Hepatocyte (in vitro differentiated cells): ENCODE data around the gene SLC6A11. TPM values are rescaled to one million over a fixed set of nuclear protein-coding genes. Genes with fewer than 3 reads are reported as not detected.
A peak's percentile ranks its signal among the peaks of the same experiment; 100 is the strongest.

Experiments
- DNase-seq: peaks from one replicate; pipeline ENCODE4 v3.0.0-alpha.2; 2016; ENCODE audit warnings: low spot score
- H2AFZ ChIP-seq: fragments of 200-600 bp; sonication (generic); 2 replicates; pipeline ENCODE4 v1.6.0; 2016; ENCODE audit warnings: antibody characterized with exemption, mild to moderate bottlenecking
- H3K27ac ChIP-seq: fragments of 200-600 bp; sonication (generic); 2 replicates; pipeline ENCODE4 v1.5.1; 2016; ENCODE audit warnings: mild to moderate bottlenecking
- H3K27me3 ChIP-seq: fragments of 200-600 bp; sonication (generic); 2 replicates; pipeline ENCODE4 v1.6.1; 2016
- H3K36me3 ChIP-seq: fragments of 200-600 bp; sonication (generic); replicated peaks from 2 replicates; pipeline ENCODE4 v1.5.1; 2016; ENCODE audit warnings: low read depth; ENCODE audit not compliant: insufficient read depth
- H3K4me1 ChIP-seq: fragments of 200-600 bp; sonication (generic); 2 replicates; pipeline ENCODE4 v1.5.1; 2016; ENCODE audit warnings: mild to moderate bottlenecking, moderate library complexity; ENCODE audit not compliant: insufficient read depth
- H3K4me2 ChIP-seq: fragments of 200-600 bp; sonication (generic); 2 replicates; pipeline ENCODE4 v1.6.0; 2016
- H3K4me3 ChIP-seq: fragments of 200-600 bp; sonication (generic); 2 replicates; pipeline ENCODE4 v1.5.1; 2016; ENCODE audit warnings: mild to moderate bottlenecking
- H3K79me2 ChIP-seq: fragments of 200-600 bp; sonication (generic); 2 replicates; pipeline ENCODE4 v1.6.0; 2017; ENCODE audit warnings: mild to moderate bottlenecking
- H3K9me2 ChIP-seq: fragments of 200-600 bp; sonication (generic); replicated peaks from 2 replicates; pipeline ENCODE4 v1.6.0; 2017; ENCODE audit warnings: mild to moderate bottlenecking; ENCODE audit not compliant: insufficient read depth
- H3K9me3 ChIP-seq: fragments of 200-600 bp; sonication (generic); 2 replicates; pipeline ENCODE4 v1.5.1; 2016; ENCODE audit warnings: low read depth, mild to moderate bottlenecking
- H4K20me1 ChIP-seq: fragments of 200-600 bp; sonication (generic); 2 replicates; pipeline ENCODE4 v1.6.0; 2016; ENCODE audit warnings: mild to moderate bottlenecking; ENCODE audit not compliant: insufficient read depth, poor library complexity, severe bottlenecking
- EZH2 ChIP-seq: fragments of 200-600 bp; sonication (generic); IDR thresholded peaks from 2 replicates; pipeline ENCODE4 v1.6.1; 2016; ENCODE audit warnings: antibody characterized with exemption, mild to moderate bottlenecking, borderline replicate concordance
- EZH2phosphoT487 ChIP-seq: fragments of 200-600 bp; sonication (generic); IDR thresholded peaks from one replicate; pipeline ENCODE4 v1.6.1; 2018; ENCODE audit warnings: antibody characterized with exemption, mild to moderate bottlenecking, low read depth, moderate library complexity; ENCODE audit not compliant: unreplicated experiment, severe bottlenecking
- WGBS: methylation state at CpG from one replicate; pipeline ENCODE4 v1.1.6; 2016; ENCODE audit warnings: low lambda C conversion rate; ENCODE audit errors: missing lambda C conversion rate; 5-methylcytosine and 5-hydroxymethylcytosine counted together
- polyA plus RNA-seq: library from polyadenylated mRNA; unstranded; fragments of >200 nt; fragmentation: Nextera tagmentation; extraction: Ambion mirVana; gene quantifications from 2 replicates; pipeline ENCODE4 v1.2.1, GENCODE V29; 2016
- total RNA-seq: library from RNA; depleted of rRNA; stranded (reverse); fragments of >200 nt; gene quantifications from 2 replicates; pipeline ENCODE4 v1.2.3, GENCODE V29; 2014
- TF ChIP-seq, protein P1 (sequence below): fragments of 200-600 bp; sonication (generic); IDR thresholded peaks from 2 replicates; pipeline ENCODE4 v1.5.1; 2016; ENCODE audit warnings: antibody characterized with exemption, mild to moderate bottlenecking; ENCODE audit not compliant: poor library complexity

The SLC6A11 gene
- total and polyA plus RNA-seq, 2 experiments from 2014 or later: 1.5 to 1.7 TPM

DNA sequence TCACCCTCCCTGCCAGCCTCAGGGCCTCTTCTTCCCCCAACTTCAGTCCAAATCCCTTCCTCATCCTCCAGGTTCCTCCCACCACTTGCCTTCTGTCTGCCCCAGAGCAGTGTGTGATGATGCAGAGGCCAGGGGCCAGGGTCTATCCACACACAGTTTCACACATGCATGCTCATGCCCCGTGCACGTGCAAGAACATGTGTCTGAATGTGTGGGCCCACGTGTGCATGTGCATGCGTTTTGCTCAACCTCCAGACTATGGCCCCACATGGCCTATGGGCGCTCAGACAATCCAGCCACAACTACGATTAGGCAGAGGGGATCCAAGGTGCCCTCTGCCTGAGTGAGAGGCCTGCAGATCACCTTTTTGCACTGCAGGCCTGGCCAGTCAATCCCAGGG, 144.2 kb downstream of the SLC6A11 start:
- TF ChIP-seq EZH2phosphoT487: no peak
- no peak for TF ChIP-seq EZH2
- no peaks in the 10 kb centered on the region for H3K9me3 ChIP-seq
- H2AFZ ChIP-seq: no peak overlapping the region
- H3K4me3 ChIP-seq: no peak overlapping the region
- 87% methylated on average over 6 of the region's 6 CpGs for WGBS
- H3K27me3 ChIP-seq: no peaks in the 10 kb centered on the region
- no peak overlapping the region for H3K4me2 ChIP-seq
- H3K4me1 ChIP-seq: no peaks in the 10 kb centered on the region
- H3K79me2 ChIP-seq: no peaks in the 10 kb centered on the region
- H3K36me3 ChIP-seq: no peaks in the 10 kb centered on the region
- H3K9me2 ChIP-seq: no peaks in the 10 kb centered on the region
- H4K20me1 ChIP-seq: no peaks in the 10 kb centered on the region
- DNase-seq: no peak
- H3K27ac ChIP-seq: no peak overlapping the region

DNA sequence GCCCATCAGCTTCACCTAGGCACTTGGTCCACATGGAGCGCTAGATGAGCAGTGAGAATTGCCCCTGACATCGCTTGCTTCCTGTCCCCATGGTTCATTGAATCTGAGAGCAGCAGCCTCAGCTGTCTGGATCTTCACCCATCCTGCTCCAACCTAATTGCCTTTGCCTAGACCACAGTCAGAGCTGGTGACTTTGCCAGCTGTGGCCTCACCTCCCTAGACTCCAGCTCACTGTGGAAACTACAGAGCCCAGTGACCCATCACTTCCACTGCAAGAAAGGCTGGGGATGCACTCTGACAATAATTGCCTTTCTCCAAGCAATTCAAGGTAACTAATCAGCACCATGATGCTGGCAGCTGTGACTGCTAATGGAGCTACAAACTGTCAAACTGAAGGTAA, 145.9 kb downstream of the SLC6A11 start:
- Histone ChIP-seq H3K79me2 (no peaks in the 10 kb centered on the region), H3K27ac (no peak overlapping the region), H3K9me2 (no peaks in the 10 kb centered on the region), H4K20me1 (no peaks in the 10 kb centered on the region), H3K27me3 (peaks cover 4% of the 10 kb centered on the region), H3K4me3 (no peak overlapping the region), H3K4me2 (no peak overlapping the region), H3K9me3 (no peaks in the 10 kb centered on the region), H3K4me1 (no peaks in the 10 kb centered on the region), H3K36me3 (no peaks in the 10 kb centered on the region), H2AFZ (no peak overlapping the region)
- TF ChIP-seq, protein P1, sequence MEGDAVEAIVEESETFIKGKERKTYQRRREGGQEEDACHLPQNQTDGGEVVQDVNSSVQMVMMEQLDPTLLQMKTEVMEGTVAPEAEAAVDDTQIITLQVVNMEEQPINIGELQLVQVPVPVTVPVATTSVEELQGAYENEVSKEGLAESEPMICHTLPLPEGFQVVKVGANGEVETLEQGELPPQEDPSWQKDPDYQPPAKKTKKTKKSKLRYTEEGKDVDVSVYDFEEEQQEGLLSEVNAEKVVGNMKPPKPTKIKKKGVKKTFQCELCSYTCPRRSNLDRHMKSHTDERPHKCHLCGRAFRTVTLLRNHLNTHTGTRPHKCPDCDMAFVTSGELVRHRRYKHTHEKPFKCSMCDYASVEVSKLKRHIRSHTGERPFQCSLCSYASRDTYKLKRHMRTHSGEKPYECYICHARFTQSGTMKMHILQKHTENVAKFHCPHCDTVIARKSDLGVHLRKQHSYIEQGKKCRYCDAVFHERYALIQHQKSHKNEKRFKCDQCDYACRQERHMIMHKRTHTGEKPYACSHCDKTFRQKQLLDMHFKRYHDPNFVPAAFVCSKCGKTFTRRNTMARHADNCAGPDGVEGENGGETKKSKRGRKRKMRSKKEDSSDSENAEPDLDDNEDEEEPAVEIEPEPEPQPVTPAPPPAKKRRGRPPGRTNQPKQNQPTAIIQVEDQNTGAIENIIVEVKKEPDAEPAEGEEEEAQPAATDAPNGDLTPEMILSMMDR: no peak
- TF ChIP-seq EZH2phosphoT487 (no peak), EZH2 (no peak)
- WGBS: 78% methylated on average over 2 of the region's 2 CpGs
- DNase-seq: no peak

DNA sequence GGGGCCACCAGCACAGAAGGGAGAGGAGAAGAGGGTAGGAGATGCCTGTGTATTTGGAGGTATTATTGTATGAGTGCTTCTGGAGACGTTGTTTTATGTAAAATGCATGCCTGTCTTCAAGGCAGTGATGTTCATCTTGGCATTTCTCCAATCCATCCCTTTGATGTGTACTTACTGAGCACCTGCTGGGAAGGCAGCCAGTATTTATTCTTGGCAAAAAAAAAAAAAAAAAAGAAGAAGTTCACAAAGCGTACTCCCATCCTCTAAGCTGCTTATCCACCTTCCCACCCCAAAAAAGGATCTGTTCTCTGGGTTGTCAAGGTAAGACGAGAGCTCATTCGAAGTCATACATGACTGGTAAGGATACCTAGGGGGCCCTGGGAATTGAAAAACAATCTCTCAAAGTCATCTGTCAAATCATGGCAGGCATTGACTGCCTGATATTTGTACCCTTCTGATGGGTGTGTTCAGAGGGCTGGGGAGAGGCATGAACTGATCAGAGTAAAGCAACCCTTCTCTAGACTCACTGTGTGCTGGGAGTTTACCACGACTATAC, 146.5 kb downstream of the SLC6A11 start:
- Histone ChIP-seq H3K4me1 (no peaks in the 10 kb centered on the region), H3K79me2 (no peaks in the 10 kb centered on the region), H3K27ac (no peak overlapping the region), H3K4me2 (no peak overlapping the region), H3K9me2 (no peaks in the 10 kb centered on the region), H3K4me3 (no peak overlapping the region), H2AFZ (no peak overlapping the region), H3K9me3 (no peaks in the 10 kb centered on the region), H4K20me1 (no peaks in the 10 kb centered on the region), H3K36me3 (no peaks in the 10 kb centered on the region), H3K27me3 (peaks cover 10% of the 10 kb centered on the region)
- 62% methylated on average over 5 of the region's 5 CpGs for WGBS
- TF ChIP-seq, protein P1: no peak
- TF ChIP-seq EZH2: no peak
- TF ChIP-seq EZH2phosphoT487: no peak
- no peak for DNase-seq

DNA sequence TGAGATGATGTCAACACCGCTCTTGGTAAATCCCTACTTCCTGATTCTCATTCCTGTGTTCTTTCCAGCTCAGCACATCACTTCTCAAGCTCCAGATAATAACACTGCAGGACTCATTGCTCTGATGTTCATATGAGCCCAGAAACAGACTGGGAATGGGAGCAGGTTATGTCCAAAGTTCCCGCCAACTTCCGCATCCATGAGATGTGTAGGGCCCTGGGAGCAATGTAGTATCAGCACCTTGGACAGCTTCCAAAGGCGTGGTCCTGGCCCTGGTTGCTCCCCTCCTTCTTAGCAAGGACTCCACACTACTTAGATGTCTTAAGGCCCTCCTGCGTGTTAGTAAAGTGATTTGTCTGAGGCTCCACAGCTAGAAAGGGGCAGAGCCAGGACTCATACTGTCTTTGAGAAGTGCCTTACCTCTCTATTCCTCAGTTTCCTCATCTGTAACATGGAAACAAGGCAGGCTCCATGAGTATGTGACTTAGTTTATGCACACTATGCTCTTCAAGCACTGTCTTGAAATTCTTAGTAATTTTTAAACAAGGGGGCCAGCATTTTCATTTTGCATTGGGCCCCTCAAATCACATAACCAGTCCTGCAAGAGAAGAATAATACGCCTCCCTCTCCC, 148.6 kb downstream of the SLC6A11 start:
- no peaks in the 10 kb centered on the region for H3K79me2 ChIP-seq
- 54% methylated on average over 6 of the region's 6 CpGs for WGBS
- peak; percentile 47 for DNase-seq
- H3K4me1 ChIP-seq: no peaks in the 10 kb centered on the region
- peaks cover 16% of the 10 kb centered on the region for H3K27me3 ChIP-seq
- no peak overlapping the region for H3K4me3 ChIP-seq
- no peaks in the 10 kb centered on the region for H3K36me3 ChIP-seq
- no peaks in the 10 kb centered on the region for H3K9me3 ChIP-seq
- H3K27ac ChIP-seq: no peak overlapping the region
- no peak overlapping the region for H2AFZ ChIP-seq
- no peak for TF ChIP-seq EZH2
- TF ChIP-seq, protein P1: no peak
- no peak for TF ChIP-seq EZH2phosphoT487
- no peaks in the 10 kb centered on the region for H4K20me1 ChIP-seq
- H3K9me2 ChIP-seq: no peaks in the 10 kb centered on the region
- H3K4me2 ChIP-seq: no peak overlapping the region
